LNCAP (cell line): ENCODE results near the gene HS3ST2.

Source experiments
- CTCF ChIP-seq: fragments of 450-650 bp; IDR thresholded peaks from 2 replicates; pipeline ENCODE4 v1.5.1; 2017; ENCODE audit warnings: mild to moderate bottlenecking

The HS3ST2 gene

GRCh38 chr16:22813223-22813947 is 577 bp upstream of the HS3ST2 start:
- TF ChIP-seq CTCF: peak; percentile 75

- TF ChIP-seq CTCF: no peak
These were observed 746 bp downstream of the HS3ST2 start for GRCh38 chr16:22814711-22815105.

- TF ChIP-seq CTCF: no peak
These were observed 1.9 kb downstream of the HS3ST2 start for GRCh38 chr16:22815863-22816262.

GRCh38 chr16:22816475-22816874 is 2.5 kb downstream of the HS3ST2 start:
- no peak for TF ChIP-seq CTCF

GRCh38 chr16:22838681-22839080 is 24.7 kb downstream of the HS3ST2 start:
- TF ChIP-seq CTCF: no peak

GRCh38 chr16:22843122-22843521 is 29.2 kb downstream of the HS3ST2 start:
- no peak for TF ChIP-seq CTCF

GRCh38 chr16:22843856-22844255 is 29.9 kb downstream of the HS3ST2 start:
- TF ChIP-seq CTCF: no peak

- no peak for TF ChIP-seq CTCF
These were observed 30.5 kb downstream of the HS3ST2 start for GRCh38 chr16:22844416-22844815.
